Keratinocyte (primary cell): Measurements from ENCODE around the gene CCDC61.

Source experiments
- EZH2 ChIP-seq: IDR thresholded peaks from one replicate; pipeline ENCODE4 v1.6.1; 2012; ENCODE audit warnings: inconsistent platforms, mild to moderate bottlenecking, low read length, moderate library complexity
- TF ChIP-seq, protein P1 (sequence below), 3 experiments: IDR thresholded peaks in 1 of 3; conservative IDR thresholded peaks in 1 of 3; optimal IDR thresholded peaks in 1 of 3; 2 replicates in 2 of 3; 3 replicates in 1 of 3; pipeline versions ENCODE3 to v1.5.1; 2011; ENCODE audit warnings: low read length in 3 of 3, mild to moderate bottlenecking in 3 of 3, moderate library complexity in 2 of 3, control low read depth in 1 of 3, inconsistent platforms in 1 of 3; ENCODE audit not compliant: insufficient read depth in 2 of 3; ENCODE audit errors: extremely low read depth in 1 of 3

DNA sequence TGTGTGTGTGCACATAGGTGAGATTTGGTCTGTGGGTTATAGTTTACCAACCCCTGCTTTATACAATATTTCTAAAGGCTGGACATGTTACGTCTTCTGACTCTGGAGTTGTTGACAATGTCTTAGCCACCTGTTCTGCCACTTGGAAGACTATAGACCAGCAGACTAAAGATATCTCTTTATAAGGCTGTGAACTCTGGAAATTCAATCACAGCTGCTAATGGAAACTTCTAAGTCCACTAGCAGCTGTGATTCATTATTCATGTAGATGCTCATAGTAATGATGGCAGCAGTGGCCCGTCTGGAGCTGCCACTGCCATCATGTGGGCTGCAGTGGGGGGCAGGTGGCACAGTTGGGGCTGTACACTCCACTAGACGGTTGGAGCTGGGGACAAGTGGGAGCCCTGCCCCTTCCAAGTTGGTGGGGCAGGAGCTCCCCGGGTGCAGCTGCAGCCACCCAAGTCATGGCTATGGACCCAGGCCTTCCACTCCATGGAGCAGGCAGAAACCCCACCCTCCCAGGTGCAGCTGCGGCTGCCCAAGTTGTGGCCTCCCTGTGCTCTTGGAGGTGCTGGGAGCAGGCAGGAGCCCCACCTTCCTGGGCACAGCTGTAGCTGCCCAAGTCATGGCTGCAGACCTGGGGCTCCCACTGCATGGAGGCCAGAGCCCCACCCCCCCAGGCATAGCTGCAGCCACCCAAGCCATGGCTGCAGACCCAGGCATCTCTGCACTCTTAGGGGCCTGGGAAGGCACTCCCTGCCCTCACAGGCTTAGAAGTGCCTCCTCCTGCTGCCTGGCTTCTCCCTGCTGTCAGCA lies 36.7 kb downstream of the CCDC61 start:
- TF ChIP-seq EZH2, result no peak
- TF ChIP-seq, protein P1, sequence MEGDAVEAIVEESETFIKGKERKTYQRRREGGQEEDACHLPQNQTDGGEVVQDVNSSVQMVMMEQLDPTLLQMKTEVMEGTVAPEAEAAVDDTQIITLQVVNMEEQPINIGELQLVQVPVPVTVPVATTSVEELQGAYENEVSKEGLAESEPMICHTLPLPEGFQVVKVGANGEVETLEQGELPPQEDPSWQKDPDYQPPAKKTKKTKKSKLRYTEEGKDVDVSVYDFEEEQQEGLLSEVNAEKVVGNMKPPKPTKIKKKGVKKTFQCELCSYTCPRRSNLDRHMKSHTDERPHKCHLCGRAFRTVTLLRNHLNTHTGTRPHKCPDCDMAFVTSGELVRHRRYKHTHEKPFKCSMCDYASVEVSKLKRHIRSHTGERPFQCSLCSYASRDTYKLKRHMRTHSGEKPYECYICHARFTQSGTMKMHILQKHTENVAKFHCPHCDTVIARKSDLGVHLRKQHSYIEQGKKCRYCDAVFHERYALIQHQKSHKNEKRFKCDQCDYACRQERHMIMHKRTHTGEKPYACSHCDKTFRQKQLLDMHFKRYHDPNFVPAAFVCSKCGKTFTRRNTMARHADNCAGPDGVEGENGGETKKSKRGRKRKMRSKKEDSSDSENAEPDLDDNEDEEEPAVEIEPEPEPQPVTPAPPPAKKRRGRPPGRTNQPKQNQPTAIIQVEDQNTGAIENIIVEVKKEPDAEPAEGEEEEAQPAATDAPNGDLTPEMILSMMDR (optimal IDR thresholded peaks at IDR 0.05 in 1 of 3, IDR thresholded peaks at IDR 0.05 in 1 of 3, conservative IDR thresholded peaks at IDR 0.05 in 1 of 3; ENCODE audit: extremely low read depth in 1 of 3, insufficient read depth in 2 of 3, low read length in 3 of 3), result no peak
